ENCODE results near the gene ELAVL2.

- TF ChIP-seq CTCF (IDR thresholded peaks at IDR 0.05; ENCODE audit: extremely low read depth in 1 of 2, insufficient read depth in 1 of 2, low read depth in 1 of 2, low read length in 2 of 2), result no peak
- TF ChIP-seq POLR2AphosphoS5 (IDR thresholded peaks at IDR 0.05; ENCODE audit: insufficient read depth, low read depth, low read length), result no peak
- TF ChIP-seq EZH2 (IDR thresholded peaks at IDR 0.05; ENCODE audit: borderline replicate concordance, low read depth, low read length, severe bottlenecking), result no peak
- TF ChIP-seq POLR2A (IDR thresholded peaks at IDR 0.05; ENCODE audit: low read depth, low read length), result no peak
- TF ChIP-seq, protein P1, sequence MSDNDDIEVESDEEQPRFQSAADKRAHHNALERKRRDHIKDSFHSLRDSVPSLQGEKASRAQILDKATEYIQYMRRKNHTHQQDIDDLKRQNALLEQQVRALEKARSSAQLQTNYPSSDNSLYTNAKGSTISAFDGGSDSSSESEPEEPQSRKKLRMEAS (IDR thresholded peaks at IDR 0.05; ENCODE audit: insufficient read depth, insufficient read length), result no peak
Observed at GRCh38 chr9:23841304-23841703, 15.3 kb upstream of the ELAVL2 start.

Data from endothelial cell of umbilical vein (primary cell).